Ramos (cell line): ENCODE results near the gene AHCYL1.
"Not testable (repeated sequence)": the region's sequence is repeated elsewhere in the genome, so short reads cannot be mapped to it uniquely, and the experiment has no call there.

Experiments
- in situ Hi-C: fragments of 300-500 bp; cut with MboI; formaldehyde crosslinking; loops from one replicate; pipeline ENCODE4 v1.14.3; 2022; ENCODE audit warnings: low sequenced_read_pairs; ENCODE audit not compliant: unreplicated experiment

Gene AHCYL1

DNA sequence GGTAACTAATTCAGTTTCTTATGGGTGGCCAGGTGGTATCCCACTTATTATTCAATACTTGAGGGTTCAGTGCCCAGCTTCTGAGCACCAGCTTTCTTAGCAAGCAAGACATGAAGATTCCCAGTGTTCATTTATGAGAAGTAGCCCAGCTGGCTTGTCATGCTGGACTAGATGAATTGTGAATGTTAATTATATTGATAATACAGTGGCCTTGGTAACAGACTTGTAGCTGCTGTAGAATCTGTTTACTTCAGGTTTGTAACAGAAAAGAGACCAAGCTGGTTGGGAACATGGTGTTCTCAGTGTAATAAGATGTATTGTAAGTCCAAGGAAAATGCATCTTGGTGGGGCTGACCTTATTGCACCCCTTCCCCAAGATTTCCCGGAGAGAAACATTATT lies 10.1 kb downstream of the AHCYL1 start:
- in situ Hi-C loops, result no loop called here

DNA sequence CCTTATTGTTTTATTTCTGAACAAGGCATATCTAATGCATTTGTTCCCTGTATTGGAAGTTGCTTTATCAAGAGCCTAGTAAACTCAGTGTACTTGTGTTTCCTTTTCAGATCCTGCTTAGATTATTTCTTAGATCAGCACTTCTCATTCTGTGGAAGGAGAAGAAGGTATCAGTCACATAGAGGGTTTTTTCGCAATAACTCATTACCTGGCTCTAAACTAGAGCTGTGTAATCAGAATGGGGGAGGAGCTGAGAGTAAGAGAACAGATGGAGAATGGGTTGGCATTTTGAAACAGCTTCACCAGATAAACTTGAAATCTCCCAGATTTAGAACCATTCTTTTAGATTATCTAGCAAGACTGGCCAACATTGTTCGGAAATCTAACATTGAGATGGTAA lies 11.0 kb downstream of the AHCYL1 start:
- in situ Hi-C loops, result no loop called here

DNA sequence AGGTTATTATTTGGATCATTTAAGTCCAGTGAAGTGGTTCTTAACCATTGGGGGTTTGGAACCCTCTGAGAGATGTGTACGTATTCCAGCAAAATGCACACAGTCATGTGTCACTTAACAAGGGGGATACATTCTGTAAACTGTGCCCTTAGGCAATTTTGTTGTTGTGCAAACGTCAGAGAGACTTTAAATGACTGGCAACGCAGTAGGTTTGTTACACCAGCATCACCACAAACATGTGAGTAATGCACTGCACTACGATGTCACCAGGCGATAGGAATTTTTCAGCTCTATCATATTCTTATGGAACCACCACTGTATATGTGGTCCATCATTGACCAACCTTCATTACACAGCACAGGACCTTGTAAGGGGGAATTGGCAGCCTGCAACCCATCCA lies 11.9 kb downstream of the AHCYL1 start:
- in situ Hi-C loops, result no loop called here

DNA sequence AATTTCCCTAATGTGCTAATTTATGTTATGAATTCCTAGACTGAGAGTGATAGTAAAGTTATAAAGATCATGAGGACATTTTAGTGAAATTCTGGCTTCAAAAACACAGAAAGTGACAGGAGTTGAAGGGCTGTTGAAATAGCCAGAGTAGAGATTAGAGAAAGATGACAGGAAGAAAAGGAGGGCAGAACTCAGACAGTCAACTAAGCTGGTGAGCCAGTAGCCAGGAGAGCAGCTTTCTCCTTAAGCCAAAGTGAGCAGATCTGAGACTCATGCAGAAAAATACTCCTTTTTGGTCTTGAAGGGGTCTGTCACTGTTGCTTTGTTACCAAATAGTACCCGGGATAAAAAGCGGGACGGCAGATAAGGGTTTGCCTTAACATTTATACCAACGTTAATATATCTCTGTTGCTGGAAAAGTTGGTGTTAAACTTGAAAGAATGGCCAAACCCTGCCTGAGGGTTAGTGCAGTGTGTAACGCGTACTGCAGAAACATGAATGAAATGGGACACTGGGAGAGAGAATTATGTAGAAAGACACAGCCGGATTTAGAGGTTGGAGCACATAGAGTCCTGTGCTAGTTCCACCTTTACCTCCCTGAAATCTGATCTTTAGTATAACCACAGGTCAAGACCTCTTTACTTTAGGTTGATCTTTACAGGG lies 12.8 kb downstream of the AHCYL1 start:
- in situ Hi-C loops, result no loop called here

DNA sequence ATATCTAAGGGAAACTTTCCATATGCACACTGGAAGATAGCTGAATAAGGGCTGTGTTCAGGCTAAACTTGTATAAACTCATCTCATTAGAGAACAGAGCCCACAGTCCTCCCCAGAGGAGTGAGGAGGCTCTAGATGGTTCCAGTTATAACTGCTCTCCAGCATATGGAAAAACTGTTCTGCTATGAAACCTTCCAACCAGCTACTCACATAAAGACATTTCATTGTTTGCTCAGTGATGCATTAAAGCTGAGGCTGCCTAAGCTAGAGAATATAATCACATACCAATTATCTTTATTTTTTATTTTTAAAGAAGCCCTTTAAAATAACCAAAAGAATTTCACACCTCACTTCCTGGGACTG lies 13.3 kb downstream of the AHCYL1 start:
- in situ Hi-C loops, result no loop called here

DNA sequence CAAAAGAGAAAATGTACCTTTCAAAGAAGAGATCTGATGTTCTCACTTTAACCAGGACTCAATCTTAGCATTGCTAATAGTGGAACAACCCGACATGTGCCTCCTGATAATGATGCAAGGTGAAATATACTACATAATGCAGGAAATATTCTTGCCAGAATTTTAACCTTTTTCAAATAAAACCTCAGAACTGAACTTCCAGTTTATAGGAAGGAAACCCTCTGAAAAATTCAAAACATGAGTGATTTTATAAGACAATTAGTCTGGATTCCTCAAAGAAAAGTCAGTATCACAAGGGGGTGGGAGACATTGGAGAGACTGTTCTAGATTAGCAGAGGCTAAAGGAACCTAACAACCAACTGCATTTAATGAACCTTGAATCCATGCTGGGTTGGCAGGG lies 18.1 kb downstream of the AHCYL1 start:
- in situ Hi-C loops, result no loop called here

DNA sequence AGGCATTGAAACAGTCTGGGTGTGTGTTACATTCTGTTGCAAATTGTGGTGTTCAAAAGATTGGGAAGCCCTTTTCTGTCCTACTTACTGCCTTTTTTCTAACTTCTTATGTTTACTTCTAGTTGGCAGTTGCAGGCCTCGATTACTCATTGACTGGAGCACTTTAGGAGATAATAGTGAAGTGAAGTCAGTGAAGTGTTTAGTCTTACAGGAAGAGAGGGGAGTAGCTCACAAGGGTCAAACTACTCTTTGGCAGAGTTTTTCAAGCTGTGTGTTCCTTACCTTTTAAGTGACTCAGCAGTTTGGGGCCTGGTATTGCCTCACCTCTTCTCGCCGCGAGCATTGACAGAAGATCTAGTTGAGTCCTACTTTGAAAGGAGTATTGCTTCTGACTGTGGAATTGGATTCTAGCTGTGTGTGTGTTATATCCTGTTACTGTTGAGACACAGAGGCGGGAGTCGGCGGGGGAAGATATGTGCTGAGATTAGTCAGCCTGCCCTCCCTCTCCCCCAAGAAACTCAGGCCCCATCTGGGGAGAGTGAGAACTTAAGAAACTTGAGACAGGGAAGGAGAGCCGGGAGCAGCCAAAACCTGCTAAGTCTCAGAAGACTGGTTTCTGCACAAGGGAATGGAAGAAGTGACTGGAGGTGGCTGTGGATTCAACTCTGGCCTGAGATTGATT lies 19.3 kb downstream of the AHCYL1 start:
- in situ Hi-C loops, result no loop called here

DNA sequence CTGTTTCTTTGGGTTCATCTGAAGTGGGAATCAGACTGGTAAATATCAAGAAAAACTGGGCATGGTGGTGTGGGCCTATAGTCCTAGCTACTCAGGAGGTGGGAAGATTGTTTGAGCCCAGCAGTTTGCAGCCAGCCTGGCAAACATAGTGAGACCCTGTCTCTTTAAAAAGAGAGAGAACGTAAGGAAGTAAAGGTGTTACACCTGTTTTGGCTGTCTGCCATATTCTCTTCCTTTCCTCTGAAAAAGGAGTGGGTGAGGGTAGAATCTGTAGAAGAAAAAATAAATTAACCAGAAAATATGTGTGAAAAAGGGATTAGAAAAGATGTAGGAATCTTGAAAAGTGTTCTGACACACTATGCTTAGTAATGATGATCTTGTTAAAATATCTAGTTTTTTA lies 20.0 kb downstream of the AHCYL1 start:
- in situ Hi-C loops, result no loop called here

DNA sequence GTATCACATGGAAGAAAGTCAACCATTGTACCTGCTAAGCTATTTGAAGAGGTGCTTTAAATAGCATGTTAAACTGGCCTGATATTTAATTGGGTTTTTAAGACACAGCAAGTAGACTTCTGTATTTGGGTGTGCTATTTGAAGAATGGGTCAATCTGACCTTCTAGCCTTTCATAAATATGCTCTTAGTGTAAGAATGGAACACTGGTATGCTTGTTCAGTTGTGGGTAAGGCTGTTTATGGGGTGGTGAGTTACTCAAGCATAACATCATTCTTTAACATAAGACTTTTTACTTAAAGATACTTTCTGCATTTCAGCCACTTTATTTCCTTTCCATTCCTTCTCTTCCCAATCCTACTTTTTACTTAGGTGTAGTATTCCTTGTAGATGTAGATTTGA lies 21.4 kb downstream of the AHCYL1 start:
- in situ Hi-C loops, result no loop called here

DNA sequence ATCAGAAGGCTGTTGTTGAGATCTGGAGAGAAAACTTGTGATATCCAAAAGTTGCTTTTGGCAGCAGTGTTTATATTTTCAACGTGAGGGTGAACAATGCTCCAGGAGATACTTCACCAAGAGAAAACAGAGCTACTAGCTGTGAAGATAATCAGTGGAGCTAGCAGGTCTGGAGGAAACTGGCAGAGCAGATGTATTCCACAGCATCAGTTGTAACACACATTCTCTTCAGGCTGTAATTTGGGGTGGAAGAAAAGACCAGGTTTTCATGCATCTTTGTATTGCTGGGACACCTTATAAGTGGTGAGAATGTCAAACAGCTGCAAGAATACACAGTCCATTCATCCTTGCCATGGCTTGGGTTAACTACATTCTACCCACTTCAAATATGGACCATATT lies 22.0 kb downstream of the AHCYL1 start:
- in situ Hi-C loops, result no loop called here

DNA sequence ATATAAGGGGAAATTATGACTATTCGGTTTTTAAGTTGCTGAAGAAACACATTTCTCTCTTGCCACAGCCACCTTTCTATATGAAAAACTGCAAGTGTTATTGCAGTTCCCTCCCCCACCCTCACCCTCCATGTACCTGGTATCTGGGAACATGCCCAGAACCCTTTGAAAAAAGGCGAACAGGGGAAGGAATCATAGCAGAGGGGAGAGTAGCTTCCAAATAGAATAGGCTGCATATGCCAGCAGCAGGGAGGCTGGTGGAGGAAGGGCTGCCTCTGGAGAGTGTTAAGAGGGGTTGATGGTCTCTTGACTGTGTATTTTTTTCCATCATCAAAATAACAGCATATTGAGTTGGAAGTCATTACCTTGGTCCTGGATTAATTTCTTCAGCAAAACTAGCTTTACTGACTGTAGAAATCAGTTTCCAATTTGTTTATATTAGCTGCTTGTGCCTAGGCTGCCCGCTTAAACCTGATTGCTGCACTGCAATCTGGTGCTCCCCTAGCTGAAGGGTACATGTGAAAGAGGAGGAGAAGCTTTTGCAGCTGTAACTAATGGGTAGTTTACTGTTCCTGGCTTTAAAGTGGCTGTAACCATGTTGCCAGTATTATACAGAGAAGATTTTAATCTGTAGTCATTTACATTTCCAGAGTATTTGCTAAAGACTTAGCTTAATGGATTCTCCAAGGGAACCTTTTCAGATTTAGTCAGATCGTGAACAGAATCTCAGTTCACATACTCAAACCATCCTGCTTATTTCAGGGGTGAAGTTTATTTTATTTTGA lies 22.7 kb downstream of the AHCYL1 start:
- in situ Hi-C loops, result no loop called here

DNA sequence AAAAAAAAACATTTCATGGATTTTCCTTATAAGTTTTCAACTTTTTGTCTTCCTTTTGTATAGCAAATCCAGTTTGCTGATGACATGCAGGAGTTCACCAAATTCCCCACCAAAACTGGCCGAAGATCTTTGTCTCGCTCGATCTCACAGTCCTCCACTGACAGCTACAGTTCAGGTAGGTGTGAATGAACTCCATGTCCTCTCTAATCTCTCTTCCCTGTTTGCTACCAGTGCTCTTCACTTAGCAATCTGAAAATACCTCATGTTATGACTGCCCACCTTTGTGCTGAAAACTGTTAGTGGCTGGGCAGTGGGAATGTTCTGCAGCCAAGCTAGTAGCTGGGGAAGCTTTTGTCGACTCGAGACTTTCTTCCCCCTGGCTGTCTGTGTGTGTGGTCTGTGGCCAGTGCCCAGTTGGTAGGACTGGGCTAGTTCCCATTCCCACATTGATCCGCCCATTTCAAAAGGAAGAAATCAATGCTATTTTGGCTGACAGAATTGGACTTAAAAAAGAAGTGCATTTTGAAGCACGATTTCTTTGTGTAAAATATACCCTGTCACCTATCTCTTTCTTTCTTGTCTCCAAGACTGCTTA lies 24.5 kb downstream of the AHCYL1 start:
- in situ Hi-C loops, result no loop called here

DNA sequence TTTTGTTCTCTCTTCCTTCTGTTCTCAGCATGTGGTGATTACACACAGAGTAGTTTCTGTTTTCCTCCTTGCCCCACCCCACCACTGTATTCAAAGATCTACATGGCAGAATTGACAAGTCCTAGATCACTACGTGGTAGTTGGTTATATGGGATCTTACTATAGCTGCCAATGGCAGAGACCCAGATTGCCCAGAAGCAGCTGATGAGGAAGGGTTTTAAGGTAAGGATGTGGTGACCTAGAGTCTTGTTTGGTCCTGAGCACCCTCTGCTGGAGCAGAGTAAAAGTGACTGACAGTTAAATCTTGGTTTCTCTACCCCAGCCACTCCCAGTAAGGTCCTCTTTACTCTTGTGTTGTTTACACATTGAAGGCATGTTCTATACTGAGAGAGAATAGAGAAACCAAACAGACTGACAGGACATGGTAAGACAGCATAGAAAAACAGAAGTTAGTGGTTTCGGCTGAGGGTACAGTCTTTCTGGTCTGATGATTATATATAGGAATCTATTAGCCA lies 27.0 kb downstream of the AHCYL1 start:
- in situ Hi-C loops, result no loop called here

DNA sequence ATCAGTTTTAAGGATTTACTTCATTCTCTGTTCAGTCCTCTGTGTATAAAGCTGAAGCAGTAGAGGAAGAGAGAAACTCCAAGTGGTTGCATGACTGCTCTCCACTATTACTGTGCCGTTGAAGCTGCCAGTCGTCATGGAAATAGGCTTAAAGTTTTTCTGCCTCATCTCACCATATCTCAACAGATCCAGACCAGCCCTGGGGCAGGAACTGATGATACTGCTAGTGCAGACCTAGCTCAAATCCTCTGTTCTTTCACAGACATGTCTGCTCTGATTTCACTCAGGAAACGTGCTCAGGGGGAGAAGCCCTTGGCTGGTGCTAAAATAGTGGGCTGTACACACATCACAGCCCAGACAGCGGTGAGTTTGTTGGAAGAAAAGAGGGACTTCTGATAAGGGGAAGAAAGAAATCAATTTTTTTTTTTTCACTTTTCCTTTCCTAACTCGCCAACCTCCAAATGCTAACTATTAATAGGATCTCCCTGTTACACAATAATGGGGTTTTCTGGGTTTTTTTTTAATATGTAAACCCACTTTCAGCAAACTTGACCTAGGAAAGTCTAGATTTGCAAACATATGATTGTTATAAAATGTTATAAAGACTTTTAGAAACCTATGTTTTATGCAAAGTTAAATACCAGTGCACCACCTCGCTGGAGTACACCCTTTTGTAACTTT lies 27.7 kb downstream of the AHCYL1 start:
- in situ Hi-C loops, result no loop called here

DNA sequence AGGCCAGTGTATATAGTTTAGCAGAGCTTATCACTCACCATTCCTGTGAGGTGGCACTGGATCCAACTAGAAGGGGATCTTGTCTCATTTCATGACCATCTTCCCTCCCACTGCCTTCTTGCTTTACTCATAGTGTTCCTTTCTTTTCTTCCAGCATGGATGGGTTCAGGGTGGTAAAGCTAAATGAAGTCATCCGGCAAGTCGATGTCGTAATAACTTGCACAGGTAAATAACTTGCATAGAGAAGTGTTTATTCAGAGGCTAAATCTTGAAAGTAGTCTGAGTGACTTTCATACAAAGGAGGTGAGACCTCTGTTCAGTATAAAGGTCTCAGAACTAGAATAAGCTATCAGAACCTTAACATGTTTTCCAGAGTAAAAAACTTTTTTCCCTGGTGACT lies 33.2 kb downstream of the AHCYL1 start:
- in situ Hi-C loops, result no loop called here

DNA sequence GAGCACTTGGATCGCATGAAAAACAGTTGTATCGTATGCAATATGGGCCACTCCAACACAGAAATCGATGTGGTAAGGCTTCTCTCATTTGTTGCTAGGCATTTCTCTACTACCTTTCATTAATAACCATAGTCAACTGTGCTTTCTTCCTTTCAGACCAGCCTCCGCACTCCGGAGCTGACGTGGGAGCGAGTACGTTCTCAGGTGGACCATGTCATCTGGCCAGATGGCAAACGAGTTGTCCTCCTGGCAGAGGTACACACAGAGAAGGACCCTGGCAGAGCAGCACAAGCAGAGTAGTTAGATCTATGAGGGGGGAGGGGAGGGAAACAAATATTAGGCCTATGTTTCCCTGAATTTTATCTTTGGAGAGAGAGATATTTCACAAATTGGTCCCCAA lies 33.8 kb downstream of the AHCYL1 start:
- in situ Hi-C loops, result no loop called here

DNA sequence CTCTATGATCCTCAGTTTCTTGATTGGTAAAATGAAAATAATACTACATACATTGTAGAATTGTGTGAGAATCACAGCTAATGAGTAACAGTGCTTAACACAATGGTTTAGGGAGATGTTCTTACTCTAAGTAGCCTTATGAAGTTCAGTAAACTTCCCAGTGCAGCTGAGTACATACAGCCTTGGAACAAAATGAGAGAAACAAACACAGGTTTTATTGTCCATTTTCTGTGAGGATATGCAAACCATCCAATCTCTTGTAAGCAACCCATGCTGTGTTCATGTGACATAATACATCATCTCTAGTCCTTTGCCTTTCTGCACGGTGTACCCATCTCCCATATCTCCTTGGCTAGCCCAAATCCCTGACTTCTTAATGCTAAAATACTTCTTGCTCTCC lies 35.2 kb downstream of the AHCYL1 start:
- in situ Hi-C loops, result no loop called here

DNA sequence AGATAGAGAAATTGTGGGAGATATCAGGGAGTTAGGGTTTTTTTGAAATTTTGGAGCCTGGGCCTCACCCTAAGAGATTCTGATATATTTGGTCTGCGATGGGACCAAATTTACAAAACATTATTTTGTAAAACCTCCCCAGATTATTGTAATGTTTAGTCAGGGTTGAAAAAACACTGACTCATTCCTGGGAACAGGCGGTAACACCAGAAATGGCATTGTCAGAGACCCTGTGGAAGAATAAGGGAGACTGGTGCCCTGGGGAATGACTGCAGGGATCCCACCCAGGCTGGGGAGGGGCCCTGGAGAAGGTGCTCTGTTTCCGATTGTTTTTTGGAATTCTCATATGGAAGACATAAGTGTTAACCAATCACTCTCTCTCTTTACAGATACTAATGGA lies 36.7 kb downstream of the AHCYL1 start:
- in situ Hi-C loops, result no loop called here

DNA sequence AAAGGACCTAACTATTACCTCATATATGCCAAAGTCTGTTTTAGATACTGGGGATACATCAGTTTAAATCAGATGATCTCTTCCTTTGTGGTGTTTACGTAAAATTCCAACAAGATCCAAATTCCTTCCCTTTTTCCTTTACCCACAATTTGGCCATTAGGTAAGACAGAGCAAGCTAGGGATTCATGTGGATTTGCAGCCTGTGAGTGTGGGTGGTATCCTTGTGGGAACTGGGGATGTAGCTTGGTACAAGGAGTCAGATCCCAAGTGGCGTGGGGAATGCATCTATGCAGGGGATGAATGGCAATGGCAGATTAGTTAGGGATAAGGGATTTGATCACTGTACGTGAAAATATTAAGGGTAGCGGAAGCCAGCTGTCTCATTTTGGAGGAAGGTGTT lies 40.0 kb downstream of the AHCYL1 start:
- in situ Hi-C loops, result no loop called here

DNA sequence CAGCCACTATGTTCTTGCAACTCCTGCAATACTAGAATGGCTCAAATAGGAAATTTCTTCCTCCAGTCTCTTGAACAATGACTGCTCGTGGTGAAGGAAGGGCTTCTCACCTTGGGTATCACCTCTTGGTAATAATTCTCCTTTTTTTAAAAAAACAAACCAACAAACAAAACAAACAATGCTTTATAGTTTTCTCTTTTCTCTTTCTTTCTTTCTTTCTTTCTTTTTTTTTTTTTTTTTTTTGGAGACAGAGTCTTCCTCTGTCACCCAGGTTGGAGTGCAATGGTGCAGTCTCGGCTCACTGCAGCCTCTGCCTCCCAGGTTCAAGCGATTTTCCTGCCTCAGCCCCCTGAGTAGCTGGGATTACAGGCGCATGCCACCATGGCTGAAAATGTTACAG lies 46.1 kb downstream of the AHCYL1 start:
- in situ Hi-C loops, result not testable (repeated sequence)
